IPS-NIHi11 (cell line): ENCODE measurements around the gene B4GALT1.

Source experiments
- DNase-seq: peaks from one replicate; pipeline ENCODE4 v3.0.0; 2012; ENCODE audit warnings: mixed read lengths, low spot score

Gene B4GALT1

GRCh38 chr9:33167084-33167971 lies at the start of gene B4GALT1:
TSS of gene B4GALT1 (minus strand) at chr9:33167336. CDS start at chr9:33167169, 167 bp downstream.
- peak; percentile 96 for DNase-seq

GRCh38 chr9:33211695-33212393 lies 44.7 kb upstream of the B4GALT1 start:
- DNase-seq: peak; percentile 48

- no peak for DNase-seq
Measured at GRCh38 chr9:33210006-33210715, 43.0 kb upstream of the B4GALT1 start.

- DNase-seq: no peak
Measured at GRCh38 chr9:33209394-33209793, 42.3 kb upstream of the B4GALT1 start.

GRCh38 chr9:33202552-33203201 lies 35.5 kb upstream of the B4GALT1 start:
- no peak for DNase-seq

DNA sequence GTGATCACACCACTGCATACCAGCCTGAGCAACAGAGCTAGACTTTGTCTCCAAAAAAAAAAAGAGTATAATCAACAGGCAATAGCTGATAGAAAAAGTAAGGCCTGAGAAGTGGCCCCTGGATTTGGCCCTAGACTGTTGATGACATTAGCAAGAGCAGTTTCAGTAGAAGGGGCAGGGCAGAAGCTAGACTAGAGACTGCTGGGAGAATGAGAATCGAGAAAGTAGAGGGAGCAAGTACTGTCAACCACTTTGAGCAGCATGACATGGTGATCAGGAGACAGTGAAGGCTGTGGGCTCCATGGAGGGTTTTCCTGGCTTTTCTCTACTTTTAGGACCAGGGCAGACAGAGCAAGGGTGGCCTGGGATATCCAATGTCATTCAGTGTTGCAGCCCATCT lies 34.9 kb upstream of the B4GALT1 start:
- no peak for DNase-seq

GRCh38 chr9:33198165-33198564 lies 31.0 kb upstream of the B4GALT1 start:
- no peak for DNase-seq

DNA sequence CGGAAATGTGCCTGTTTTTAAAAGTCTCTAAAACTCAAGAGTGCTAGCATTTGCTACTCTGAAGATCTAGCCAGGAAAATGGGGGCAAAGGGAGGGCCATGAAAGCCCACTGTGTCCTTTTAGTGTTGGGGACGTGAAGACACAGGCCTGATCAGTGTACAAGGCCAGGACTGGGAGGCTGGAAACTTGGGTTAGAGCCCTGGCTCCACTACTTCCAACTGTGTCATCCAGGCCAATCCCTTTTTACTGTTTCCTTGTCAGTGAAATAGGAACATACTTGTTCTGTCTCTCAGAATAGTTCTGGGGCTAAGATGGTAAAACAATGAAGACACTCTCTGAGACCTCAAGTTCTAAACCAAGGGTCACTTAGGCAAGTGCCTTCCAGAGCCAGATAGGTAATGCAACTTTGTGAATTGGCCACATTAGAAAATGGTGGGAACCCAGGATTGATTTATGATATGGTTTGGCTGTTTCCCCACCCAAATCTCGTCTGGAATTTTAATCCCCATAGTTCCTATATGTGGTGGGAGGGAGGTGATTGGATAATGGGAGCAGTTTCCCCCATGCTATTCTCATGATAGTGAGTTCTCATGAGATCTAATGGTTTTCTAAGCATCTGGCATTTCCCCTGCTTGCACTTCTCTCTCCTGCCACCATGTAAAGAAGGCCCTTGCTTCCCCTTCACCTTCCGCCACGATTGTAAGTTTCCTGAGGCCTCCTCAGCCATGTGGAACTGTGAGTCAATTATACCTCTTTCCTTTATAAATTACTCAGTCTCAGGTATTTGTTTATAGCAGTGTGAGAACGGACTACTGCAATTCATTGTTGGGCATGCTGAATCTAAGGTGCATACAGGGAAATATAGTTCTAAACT lies 30.4 kb upstream of the B4GALT1 start:
- DNase-seq: no peak

- no peak for DNase-seq
Measured at GRCh38 chr9:33196736-33197135, 29.6 kb upstream of the B4GALT1 start.

DNA sequence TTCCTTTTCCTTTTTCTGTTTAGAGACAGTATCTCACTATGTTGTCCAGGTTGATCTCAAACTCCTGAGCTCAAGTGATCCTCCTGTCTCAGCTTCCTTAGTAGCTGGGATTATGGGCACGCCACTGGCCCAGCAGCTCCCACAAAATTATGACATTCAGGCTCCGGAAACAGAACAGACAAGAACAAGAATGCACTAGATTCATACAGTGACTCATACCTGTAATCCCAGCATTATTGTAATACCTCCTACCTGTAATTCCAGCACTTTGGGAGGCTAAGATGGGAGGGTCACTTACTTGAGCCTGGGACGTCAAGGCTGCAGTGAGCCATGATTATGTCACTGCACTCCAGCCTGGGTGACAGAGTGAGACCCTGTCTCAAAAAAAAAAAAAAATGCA lies 26.7 kb upstream of the B4GALT1 start:
- DNase-seq: no peak

DNA sequence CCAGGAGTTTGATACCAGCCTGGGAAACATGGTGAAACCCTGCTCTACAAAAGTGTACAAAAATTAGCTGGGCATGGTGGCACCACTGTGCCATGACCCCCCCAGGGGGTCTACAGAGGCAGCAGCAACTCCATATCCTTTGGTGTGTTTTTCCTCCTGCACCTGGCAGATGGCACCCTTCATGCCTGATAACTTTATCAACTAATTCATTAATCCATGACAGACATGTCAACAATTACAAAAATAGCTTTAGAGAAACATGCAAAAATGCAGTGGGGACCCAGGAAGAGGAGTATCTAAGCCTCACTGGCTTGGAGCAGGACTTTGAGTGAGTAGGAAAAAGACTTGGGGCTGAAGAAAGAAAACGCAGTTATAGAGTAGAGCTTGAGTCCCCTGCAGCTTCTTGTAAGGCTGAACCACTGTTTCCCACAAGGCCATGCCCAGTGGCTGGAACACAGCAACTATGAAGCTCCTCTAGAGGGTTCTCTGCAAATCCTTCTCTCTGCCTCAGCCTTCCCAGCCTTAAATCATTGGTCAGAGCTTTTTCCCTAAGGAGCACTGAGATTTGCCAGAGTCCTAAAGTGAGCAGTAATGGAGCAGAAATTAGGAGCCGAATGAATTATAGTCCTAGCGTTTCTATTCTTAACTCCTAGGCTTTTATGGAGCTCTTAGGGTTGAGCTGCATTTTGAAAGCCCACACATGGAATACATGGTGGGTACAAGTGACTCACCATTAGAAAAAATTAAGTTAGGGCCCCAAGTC lies 25.5 kb upstream of the B4GALT1 start:
- no peak for DNase-seq

- no peak for DNase-seq
Measured at GRCh38 chr9:33190021-33190705, 23.0 kb upstream of the B4GALT1 start.

DNA sequence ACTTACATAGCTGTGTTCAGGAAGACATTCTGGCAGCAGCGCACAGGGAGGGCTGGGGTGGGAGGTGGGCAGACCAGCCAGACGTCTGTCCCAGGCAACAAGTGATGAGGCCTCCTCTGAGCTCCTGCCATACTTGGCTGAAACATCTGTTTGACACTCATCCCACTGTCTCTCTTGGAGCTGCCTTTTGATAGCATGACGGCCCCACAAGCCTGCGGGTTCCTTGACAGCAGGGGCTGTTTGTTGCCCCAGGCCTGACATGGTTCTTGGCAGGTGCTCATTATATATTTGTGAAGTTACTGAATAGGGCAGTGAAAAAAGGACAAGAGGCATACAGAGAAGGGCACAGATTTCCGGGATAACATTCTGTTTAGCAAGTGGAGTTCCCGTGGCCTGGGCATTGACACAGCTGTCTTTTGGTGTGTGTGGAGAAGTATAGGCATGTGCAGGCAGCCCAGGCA lies 22.2 kb upstream of the B4GALT1 start:
- no peak for DNase-seq

DNA sequence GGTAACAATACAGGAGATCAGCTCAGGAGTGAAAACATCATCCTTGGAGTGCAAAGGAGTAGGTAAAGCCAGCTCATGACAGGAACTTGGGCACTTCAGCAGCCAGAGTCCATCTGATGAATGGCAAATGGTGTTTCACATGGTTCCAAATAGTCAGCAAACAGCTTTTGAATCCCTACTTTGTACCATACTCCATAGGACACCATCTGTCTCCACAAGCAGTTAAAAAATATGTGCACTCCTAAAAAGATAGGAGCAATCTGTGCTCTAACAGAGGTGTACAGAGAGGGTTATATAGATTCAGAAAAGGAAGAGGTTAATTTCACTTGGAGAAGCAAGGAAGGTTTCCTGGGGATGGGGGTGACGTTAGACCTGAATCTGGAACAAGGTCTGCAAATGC lies 21.6 kb upstream of the B4GALT1 start:
- no peak for DNase-seq

GRCh38 chr9:33187519-33188218 lies 20.5 kb upstream of the B4GALT1 start:
- peak; percentile 40 for DNase-seq

DNA sequence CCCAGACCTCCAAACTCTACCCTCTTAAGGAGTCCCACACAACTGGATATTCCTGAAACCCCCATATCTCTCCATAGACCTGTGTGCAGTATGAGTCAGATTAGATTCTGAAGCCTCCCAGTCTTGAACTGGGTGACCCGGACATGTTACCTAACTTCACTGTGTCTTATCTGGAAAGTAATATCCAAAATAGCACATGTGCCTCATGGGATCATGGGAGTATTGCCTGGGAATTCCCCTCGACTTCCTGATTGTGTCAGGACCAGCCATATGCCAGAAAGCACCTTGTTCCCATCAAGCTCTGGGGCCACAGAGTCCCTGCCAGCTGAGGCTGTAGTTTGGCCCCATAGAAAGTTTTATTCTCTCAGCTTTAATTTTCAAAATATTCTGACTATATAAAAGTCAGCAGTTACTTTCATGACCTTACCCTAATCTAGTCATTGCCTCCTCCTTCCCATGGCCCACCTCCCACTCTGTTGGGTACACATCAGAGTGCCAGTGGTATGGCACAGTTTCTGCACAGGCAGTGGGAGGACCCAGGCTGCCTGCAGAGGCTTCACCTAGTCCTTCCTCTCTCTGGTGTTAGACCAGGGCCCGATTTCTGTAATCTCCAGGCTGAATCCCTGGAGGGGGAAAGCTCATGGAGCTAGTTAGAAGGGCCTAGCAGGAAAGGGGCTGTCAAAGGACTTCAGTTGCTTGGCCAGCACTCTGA lies 19.5 kb upstream of the B4GALT1 start:
- DNase-seq: no peak

- DNase-seq: no peak
Measured at GRCh38 chr9:33185858-33186257, 18.7 kb upstream of the B4GALT1 start.

- DNase-seq: no peak
Measured at GRCh38 chr9:33185406-33185805, 18.3 kb upstream of the B4GALT1 start.
